Fibroblast of lung (primary cell): ENCODE results near the gene SCAF4. TPM values are rescaled to one million over a fixed set of nuclear protein-coding genes. Genes with fewer than 3 reads are reported as not detected.
"Not testable (repeated sequence)": the region's sequence is repeated elsewhere in the genome, so short reads cannot be mapped to it uniquely, and the experiment has no call there.

Experiments
- DNase-seq, 2 donors: peaks; one replicate each; pipeline versions ENCODE4 v3.0.0 to v3.0.0-alpha.2; 2010; ENCODE audit warnings: low read depth in 2 of 2
- H2AFZ ChIP-seq: 2 replicates; pipeline ENCODE4 v1.5.1; 2012; ENCODE audit warnings: low read length, control low read depth, inconsistent platforms
- H3K27ac ChIP-seq: 2 replicates; pipeline ENCODE4 v1.5.1; 2011; ENCODE audit warnings: low read length, control low read depth; ENCODE audit not compliant: insufficient read depth
- H3K27me3 ChIP-seq: 2 replicates; pipeline ENCODE4 v1.5.1; 2011; ENCODE audit warnings: mild to moderate bottlenecking, low read length; ENCODE audit not compliant: control insufficient read depth, insufficient read depth
- H3K36me3 ChIP-seq: 2 replicates; pipeline ENCODE4 v1.5.1; 2011; ENCODE audit warnings: low read length; ENCODE audit not compliant: control insufficient read depth, insufficient read depth
- H3K4me1 ChIP-seq: 2 replicates; pipeline ENCODE4 v1.5.1; 2011; ENCODE audit warnings: low read length; ENCODE audit not compliant: control insufficient read depth, insufficient read depth; ENCODE audit errors: extremely low read depth
- H3K4me2 ChIP-seq: 2 replicates; pipeline ENCODE4 v1.5.1; 2011; ENCODE audit warnings: low read length, control low read depth; ENCODE audit not compliant: insufficient read depth; ENCODE audit errors: extremely low read depth
- H3K4me3 ChIP-seq, 4 experiments: fragments of 200-600 bp in 1 of 4; sonication (generic) in 1 of 4; replicated peaks in 1 of 4; 2 replicates each; pipeline ENCODE4 v1.5.1; 2011 to 2016; ENCODE audit warnings: low read length in 4 of 4, low read depth in 3 of 4, mild to moderate bottlenecking in 3 of 4, control low read depth in 2 of 4, inconsistent platforms in 1 of 4, mixed read lengths in 1 of 4; ENCODE audit not compliant: insufficient read depth in 1 of 4; ENCODE audit errors: control extremely low read depth in 1 of 4
- H3K79me2 ChIP-seq: 2 replicates; pipeline ENCODE4 v1.5.1; 2012; ENCODE audit warnings: mild to moderate bottlenecking, low read length, inconsistent platforms; ENCODE audit not compliant: control insufficient read depth, insufficient read depth
- H3K9ac ChIP-seq: 2 replicates; pipeline ENCODE4 v1.5.1; 2011; ENCODE audit warnings: mild to moderate bottlenecking, low read length, control low read depth; ENCODE audit not compliant: insufficient read depth
- H3K9me3 ChIP-seq: 2 replicates; pipeline ENCODE4 v1.5.1; 2012; ENCODE audit warnings: low read depth, low read length; ENCODE audit not compliant: control insufficient read depth, insufficient read depth
- H4K20me1 ChIP-seq: 2 replicates; pipeline ENCODE4 v1.5.1; 2011; ENCODE audit warnings: low read length; ENCODE audit not compliant: control insufficient read depth, insufficient read depth; ENCODE audit errors: extremely low read depth
- EZH2 ChIP-seq: IDR thresholded peaks from 2 replicates; pipeline ENCODE4 v1.5.1; 2012; ENCODE audit warnings: low read length, control low read depth, mild to moderate bottlenecking; ENCODE audit errors: missing control alignments
- polyA plus RNA-seq, 2 donors: library from polyadenylated mRNA; depleted of rRNA in 1 of 2; stranded (reverse) in 1 of 2; unstranded in 1 of 2; fragments of >200 nt; gene quantifications; 2 replicates each; pipeline ENCODE4 v1.2.1, GENCODE V29; 2011 to 2012; ENCODE audit warnings: missing spikeins in 1 of 2
- total RNA-seq: library from RNA; depleted of rRNA; stranded (reverse); fragments of >200 nt; gene quantifications from 2 replicates; pipeline ENCODE4 v1.2.1, GENCODE V29; 2014
- TF ChIP-seq, protein P1 (sequence below), 2 donors: IDR thresholded peaks in 1 of 2; conservative IDR thresholded peaks in 1 of 2; 1 replicate in 1 of 2; 2 replicates in 1 of 2; pipeline ENCODE4 v1.5.1; 2011 to 2012; ENCODE audit warnings: low read length in 2 of 2, control low read depth in 1 of 2, inconsistent platforms in 1 of 2, low read depth in 1 of 2, mild to moderate bottlenecking in 1 of 2

Gene SCAF4
- total and polyA plus RNA-seq, 2 donors (not counting 1 experiment from before 2014, with no cell fraction given), result 5.6 to 7.5 TPM

DNA sequence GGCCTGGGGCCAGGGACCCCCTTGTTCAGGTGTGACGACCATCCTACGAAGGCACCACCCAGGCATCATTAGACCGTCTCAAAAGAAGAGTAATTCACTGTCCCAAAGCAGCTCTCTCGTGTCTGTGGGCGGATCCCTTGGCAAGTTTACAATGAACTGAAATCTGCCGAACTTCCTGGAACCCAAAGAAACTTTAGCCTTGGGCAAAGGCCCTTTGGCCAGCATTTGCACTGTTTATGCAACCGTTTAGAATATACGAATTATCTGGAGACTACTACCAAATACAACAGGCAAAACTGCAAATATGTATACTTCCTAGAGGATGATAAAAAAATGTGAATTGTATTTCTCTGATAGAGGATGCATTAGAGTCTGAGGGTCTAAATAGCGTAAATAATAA, 73.9 kb downstream of the SCAF4 start:
- TF ChIP-seq, protein P1, sequence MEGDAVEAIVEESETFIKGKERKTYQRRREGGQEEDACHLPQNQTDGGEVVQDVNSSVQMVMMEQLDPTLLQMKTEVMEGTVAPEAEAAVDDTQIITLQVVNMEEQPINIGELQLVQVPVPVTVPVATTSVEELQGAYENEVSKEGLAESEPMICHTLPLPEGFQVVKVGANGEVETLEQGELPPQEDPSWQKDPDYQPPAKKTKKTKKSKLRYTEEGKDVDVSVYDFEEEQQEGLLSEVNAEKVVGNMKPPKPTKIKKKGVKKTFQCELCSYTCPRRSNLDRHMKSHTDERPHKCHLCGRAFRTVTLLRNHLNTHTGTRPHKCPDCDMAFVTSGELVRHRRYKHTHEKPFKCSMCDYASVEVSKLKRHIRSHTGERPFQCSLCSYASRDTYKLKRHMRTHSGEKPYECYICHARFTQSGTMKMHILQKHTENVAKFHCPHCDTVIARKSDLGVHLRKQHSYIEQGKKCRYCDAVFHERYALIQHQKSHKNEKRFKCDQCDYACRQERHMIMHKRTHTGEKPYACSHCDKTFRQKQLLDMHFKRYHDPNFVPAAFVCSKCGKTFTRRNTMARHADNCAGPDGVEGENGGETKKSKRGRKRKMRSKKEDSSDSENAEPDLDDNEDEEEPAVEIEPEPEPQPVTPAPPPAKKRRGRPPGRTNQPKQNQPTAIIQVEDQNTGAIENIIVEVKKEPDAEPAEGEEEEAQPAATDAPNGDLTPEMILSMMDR (conservative IDR thresholded peaks at IDR 0.05 in 1 of 2, IDR thresholded peaks at IDR 0.05 in 1 of 2; ENCODE audit: low read depth in 1 of 2, low read length in 2 of 2), result no peak
- TF ChIP-seq EZH2, result no peak
- no peaks in the 10 kb centered on the region for H3K36me3 ChIP-seq
- H3K4me2 ChIP-seq, result no peak overlapping the region
- no peak overlapping the region for H3K4me3 ChIP-seq
- no peaks in the 10 kb centered on the region for H3K9me3 ChIP-seq
- no peak for DNase-seq
- H3K79me2 ChIP-seq, result peaks cover 30% of the 10 kb centered on the region
- no peak overlapping the region for H3K9ac ChIP-seq
- no peak overlapping the region for H2AFZ ChIP-seq
- H3K27me3 ChIP-seq, result no peaks in the 10 kb centered on the region
- H3K27ac ChIP-seq, result no peak overlapping the region
- no peaks in the 10 kb centered on the region for H3K4me1 ChIP-seq
- no peaks in the 10 kb centered on the region for H4K20me1 ChIP-seq

DNA sequence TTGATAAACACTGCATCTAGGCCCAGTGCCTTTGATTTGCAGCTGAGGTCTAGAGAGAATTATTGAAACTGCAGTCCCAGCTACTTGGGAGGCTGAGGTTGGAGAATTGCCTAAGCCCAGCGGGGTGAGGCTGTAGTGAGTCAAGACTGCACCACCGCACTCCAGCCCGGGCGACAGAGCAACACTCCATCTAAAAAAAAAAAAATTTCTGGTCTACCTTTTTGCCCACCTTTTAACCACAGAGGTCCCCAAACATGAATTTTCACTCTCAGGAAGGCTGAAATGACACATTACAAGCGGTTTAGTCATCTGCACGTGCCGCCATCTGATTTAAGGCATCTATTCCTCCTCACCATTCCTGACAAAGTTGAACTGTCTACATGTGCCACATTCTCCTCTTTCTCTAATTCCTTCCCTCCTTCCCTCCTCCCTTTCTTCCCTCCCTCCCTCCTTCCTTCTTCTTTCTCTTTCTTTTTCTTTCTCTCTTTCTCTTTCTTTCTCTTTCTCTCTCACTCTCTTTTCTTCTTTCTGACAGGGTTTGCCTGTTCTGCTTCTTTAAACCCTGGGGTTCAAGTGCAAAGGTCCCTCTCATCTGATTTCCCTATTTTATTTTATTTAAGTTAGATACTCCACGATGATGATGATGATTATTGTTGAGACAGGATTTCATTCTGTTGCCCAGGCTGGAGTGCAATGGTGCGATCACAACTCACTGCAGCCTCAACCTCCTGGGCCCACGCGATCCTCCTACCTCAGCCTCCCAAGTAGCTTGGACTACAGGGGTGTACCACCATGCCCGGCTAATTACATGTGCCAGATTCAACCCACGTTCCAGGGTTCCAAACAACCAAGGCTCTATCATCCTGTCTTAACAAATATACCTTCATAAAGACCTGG, 75.5 kb downstream of the SCAF4 start:
- no peak overlapping the region for H3K9ac ChIP-seq
- H3K27me3 ChIP-seq, result no peaks in the 10 kb centered on the region
- H3K4me1 ChIP-seq, result no peaks in the 10 kb centered on the region
- H3K9me3 ChIP-seq, result no peaks in the 10 kb centered on the region
- no peak overlapping the region for H3K27ac ChIP-seq
- peak in 1 of 2 donors; percentile 63 for DNase-seq
- no peak overlapping the region for H2AFZ ChIP-seq
- H4K20me1 ChIP-seq, result no peaks in the 10 kb centered on the region
- TF ChIP-seq EZH2, result no peak
- TF ChIP-seq, protein P1 (conservative IDR thresholded peaks at IDR 0.05 in 1 of 2, IDR thresholded peaks at IDR 0.05 in 1 of 2; ENCODE audit: low read depth in 1 of 2, low read length in 2 of 2), result no peak
- H3K36me3 ChIP-seq, result no peaks in the 10 kb centered on the region
- H3K4me2 ChIP-seq, result no peak overlapping the region
- no peak overlapping the region for H3K4me3 ChIP-seq
- H3K79me2 ChIP-seq, result peaks cover 16% of the 10 kb centered on the region

DNA sequence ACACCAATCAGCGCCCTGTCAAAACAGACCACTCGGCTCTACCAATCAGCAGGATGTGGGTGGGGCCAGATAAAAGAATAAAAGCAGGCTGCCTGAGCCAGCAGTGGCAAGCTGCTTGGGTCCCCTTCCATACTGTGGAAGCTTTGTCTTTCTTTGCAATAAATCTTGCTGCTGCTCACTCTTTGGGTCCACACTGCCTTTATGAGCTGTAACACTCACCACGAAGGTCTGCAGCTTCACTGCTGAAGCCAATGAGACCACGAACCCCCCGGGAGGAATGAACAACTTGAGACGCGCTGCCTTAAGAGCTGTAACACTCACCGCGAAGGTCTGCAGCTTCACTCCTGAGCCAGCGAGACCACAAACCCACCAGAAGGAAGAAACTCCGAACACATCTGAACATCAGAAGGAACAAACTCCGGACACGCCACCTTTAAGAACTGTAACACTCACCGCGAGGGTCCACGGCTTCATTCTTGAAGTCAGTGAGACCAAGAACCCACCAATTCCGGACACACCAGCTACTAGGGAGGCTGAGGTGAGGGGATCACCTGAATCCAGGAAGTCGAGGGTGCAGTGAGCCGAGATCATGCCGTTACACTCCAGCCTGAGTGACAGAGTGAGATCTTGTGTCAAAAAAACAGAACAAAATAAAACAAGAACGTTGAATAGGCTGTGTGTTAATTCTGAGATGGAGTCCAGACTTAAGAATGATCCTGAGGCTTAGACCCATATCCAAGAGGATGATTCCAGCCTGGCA, 76.9 kb downstream of the SCAF4 start:
- H3K9me3 ChIP-seq, H3K9ac ChIP-seq, H3K4me3 ChIP-seq, H2AFZ ChIP-seq, H3K79me2 ChIP-seq, H4K20me1 ChIP-seq, H3K27ac ChIP-seq, DNase-seq, H3K4me2 ChIP-seq, H3K36me3 ChIP-seq, H3K27me3 ChIP-seq, H3K4me1 ChIP-seq: not testable (repeated sequence)
